Measurements from ENCODE around the gene ZNF264.
"Not testable (repeated sequence)": the region's sequence is repeated elsewhere in the genome, so short reads cannot be mapped to it uniquely, and the experiment has no call there.

The ZNF264 gene

GRCh38 chr19:57191141-57192076, at the start of gene ZNF264:
Gene ZNF264 (plus strand): TSS chr19:57191500. CDS start chr19:57191914, 414 bp downstream.
- DNase-seq (ENCODE audit: low read depth in 2 of 2), result peak; percentile 79 to 87

DNA sequence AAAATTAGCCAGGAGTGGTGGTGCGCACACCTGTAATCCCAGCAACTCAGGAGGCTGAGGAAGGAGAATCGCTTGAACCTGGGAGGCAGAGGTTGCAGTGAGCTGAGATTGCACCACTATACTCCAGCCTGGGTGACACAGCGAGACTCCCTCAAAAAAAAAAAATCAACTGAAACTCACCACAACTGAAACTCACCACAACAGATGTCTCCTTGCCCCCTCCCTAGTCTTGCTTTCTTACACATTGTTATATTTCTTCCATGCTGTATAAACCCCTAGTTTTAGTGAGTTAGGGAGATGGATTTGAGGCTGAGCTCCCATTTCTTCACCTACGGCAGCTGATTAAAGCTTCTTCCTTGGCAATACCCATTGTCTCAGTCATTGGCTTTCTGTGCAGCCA, 49.6 kb upstream of the ZNF264 start:
- DNase-seq (ENCODE audit: low read depth in 2 of 2), result no peak

GRCh38 chr19:57152921-57153320, 38.4 kb upstream of the ZNF264 start:
- DNase-seq (ENCODE audit: low read depth in 2 of 2), result no peak

DNA sequence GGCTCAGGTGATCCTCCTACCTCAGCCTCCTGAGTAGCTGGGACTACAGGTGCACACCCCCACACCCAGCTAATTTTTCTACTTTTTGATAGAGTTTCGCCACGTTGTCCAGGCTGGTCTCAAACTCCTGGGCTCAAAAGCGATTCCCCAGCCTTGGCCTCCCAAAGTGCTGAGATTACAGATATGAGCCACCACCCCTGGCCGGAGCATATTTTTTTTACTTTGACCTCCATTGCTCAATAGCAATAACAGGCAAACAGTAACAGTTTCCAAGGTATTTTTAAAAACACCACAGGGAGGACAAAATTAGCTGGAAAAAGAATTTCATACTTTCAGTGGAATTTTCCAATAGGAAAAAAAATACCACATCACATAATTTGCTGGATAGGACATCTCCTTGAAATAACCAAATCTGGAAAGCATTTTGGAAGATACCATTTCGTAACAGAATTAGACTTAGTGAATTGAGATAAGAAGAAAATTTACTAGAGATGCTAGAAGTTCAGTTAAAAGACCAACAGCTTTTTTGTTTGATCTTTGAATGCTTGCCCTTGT, 29.2 kb upstream of the ZNF264 start:
- no peak for DNase-seq (ENCODE audit: low read depth in 2 of 2)

- DNase-seq (ENCODE audit: low read depth in 2 of 2), result no peak
These were observed 25.5 kb upstream of the ZNF264 start for GRCh38 chr19:57165846-57166245.

GRCh38 chr19:57167385-57167784, 23.9 kb upstream of the ZNF264 start, which contains the start of gene DUXA:
Gene DUXA (minus strand): TSS chr19:57167485. CDS start chr19:57167443, 42 bp downstream.
- DNase-seq (ENCODE audit: low read depth in 2 of 2), result no peak

DNA sequence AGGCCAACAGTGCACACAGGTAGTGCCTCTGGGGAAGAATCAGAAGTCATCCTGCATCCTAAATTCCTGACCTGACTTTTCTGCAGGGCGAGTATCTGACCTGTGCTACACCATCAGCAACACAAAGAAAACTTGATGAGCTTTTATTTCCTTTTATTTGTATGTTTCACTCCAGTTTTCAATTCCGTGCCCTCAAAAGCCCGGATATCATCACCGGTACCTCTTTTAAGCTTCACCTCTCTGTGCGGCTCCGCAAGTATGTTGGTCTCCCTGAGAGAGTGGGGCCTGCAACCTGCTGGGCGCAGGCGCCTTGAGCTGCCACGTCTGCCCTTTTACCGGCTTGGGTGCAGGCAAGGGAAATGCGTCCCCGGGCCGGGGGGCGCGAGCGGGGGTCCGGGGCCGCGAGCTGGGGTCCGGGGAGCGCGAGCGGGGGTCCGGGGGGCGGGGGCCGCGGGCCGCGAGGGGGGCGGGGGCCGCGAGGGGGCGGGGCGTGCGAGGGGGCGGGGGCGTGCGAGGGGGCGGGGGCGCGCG, 19.7 kb upstream of the ZNF264 start:
- no peak for DNase-seq (ENCODE audit: low read depth in 2 of 2)

DNA sequence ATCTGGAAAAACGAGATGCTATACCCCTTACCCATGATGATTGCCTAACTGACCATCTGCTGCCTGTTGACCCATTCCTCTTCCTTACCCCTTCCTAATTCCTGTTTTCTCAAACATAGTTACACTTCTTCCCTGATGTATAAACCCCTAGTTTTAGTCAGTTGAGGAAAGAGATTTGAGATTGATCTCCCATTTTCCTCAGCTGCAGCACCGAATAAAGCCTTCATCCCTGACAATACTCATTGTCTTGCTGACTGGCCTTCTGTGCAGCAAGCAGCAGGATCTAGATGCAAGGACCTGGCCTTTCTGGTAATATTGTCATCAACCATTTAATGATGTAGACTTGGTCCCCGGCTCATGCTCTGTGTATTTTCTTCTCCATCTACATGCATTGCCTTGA, 999 bp upstream of the ZNF264 start:
- DNase-seq (ENCODE audit: low read depth in 2 of 2), result no peak

DNA sequence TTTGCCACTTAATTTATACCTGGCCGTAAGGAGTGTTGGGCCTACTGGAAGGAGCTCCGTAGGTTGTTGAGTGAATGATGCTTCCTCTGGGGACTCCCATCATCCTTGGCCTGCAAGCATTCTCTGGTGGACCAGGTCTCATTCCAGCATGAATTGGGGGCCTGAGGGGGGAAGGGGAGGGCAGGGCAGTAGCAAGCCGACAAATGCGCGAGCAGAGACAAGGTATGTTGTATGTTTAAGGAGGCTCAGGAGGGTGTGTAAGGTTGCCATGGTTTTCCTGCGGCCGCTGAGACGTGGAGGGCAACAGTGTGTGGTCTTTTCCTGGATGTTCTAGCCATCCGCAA, 749 bp downstream of the ZNF264 start:
- DNase-seq (ENCODE audit: low read depth in 2 of 2), result no peak

DNA sequence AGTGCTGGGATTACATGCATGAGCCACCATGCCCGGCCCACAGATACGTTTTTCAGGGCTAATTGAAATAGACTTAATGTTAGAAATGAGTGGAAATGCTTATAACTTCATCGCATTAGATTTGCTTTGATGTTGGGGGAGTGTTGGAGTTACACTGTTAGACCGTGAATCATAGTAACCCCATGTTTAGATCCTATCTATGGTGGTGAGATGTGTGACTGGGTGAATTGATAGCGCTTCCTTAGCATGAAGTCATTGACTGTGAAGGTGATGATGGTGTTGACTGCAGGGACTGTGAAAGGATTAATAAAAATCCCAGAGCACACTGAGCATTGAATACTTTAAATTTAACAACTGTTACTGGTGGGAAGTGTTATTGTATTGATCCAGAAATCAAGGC, 1.7 kb downstream of the ZNF264 start:
- no peak for DNase-seq (ENCODE audit: low read depth in 2 of 2)

DNA sequence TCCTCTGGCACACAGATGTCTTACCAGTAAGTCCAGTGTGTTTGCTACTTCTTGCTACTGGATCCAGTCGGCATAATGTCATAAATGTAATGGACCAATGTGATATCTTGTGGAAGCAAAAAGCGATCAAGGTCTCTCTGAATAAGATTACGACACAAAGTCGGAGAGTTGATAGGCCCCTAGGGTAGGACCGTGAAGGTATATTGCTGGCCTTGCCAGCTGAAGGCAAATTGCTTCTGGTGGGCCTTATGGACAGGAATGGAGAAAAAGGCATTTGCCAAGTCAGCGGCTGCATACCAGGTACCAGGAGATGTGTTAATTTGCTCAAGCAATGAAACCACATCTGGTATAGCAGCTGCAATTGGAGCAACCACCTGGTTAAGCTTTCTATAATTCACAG, 6.6 kb downstream of the ZNF264 start:
- DNase-seq (ENCODE audit: low read depth in 2 of 2), result not testable (repeated sequence)

GRCh38 chr19:57202160-57202559, 10.9 kb downstream of the ZNF264 start:
- no peak for DNase-seq (ENCODE audit: low read depth in 2 of 2)

DNA sequence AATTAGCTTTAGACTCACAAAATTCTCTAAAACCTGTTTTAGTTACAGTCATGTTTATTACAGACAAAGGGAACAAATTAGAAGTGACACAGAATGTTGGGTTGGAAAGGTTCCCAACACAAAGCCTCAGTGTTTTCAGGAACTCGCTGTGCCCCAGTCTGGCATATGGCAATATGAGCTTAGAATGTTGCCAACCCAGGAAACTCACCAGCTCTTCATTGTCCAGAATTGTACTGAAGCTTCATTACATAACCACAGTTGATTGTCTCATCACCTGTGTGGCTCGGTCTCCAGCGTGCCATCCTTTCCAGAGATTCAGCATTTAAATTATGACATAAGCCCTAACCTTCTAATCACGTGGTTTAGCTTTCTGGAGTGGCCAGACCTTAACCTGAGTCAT, 19.1 kb downstream of the ZNF264 start:
- no peak for DNase-seq (ENCODE audit: low read depth in 2 of 2)

GRCh38 chr19:57212109-57212508, 20.8 kb downstream of the ZNF264 start:
- DNase-seq (ENCODE audit: low read depth in 2 of 2), result no peak

DNA sequence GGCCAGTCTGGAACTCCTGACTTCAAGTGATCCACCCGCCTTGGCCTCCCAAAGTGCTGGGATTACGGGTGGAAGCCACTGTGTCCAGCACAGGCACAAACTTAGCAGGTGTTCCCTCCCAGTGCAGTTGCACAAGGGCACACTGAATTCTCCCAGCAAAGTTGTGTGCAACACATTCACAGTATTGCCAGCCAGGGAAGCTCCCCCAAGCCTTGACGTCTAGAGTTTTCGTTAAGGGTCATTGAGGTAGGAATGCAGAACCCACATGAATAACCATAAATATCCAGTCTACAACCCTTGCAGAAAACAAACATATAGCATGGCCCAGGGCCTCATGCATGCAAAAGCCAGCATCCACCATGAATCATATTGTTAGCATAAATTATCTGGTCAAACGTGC, 36.2 kb downstream of the ZNF264 start:
- no peak for DNase-seq (ENCODE audit: low read depth in 2 of 2)

GRCh38 chr19:57231686-57232085, 40.4 kb downstream of the ZNF264 start:
- no peak for DNase-seq (ENCODE audit: low read depth in 2 of 2)

- DNase-seq (ENCODE audit: low read depth in 2 of 2), result no peak
These were observed 41.9 kb downstream of the ZNF264 start for GRCh38 chr19:57233207-57233606.

DNA sequence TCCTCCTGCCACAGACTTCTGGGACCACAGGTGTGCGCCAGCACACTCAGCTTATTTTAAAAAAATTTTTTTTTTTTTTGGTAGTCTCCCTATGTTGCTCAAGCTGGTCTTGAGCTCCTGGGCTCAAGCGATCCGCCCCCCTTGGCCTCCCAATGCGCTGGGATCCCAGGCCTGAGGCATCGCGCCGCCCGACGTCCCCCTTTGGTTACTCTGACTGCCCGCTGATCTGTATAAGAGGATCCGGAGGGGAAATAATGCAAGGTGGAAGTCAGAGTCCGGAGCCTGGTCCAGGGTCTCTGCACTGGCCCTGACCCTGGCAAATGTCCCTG, 48.6 kb downstream of the ZNF264 start:
- DNase-seq (ENCODE audit: low read depth in 2 of 2), result no peak

DNA sequence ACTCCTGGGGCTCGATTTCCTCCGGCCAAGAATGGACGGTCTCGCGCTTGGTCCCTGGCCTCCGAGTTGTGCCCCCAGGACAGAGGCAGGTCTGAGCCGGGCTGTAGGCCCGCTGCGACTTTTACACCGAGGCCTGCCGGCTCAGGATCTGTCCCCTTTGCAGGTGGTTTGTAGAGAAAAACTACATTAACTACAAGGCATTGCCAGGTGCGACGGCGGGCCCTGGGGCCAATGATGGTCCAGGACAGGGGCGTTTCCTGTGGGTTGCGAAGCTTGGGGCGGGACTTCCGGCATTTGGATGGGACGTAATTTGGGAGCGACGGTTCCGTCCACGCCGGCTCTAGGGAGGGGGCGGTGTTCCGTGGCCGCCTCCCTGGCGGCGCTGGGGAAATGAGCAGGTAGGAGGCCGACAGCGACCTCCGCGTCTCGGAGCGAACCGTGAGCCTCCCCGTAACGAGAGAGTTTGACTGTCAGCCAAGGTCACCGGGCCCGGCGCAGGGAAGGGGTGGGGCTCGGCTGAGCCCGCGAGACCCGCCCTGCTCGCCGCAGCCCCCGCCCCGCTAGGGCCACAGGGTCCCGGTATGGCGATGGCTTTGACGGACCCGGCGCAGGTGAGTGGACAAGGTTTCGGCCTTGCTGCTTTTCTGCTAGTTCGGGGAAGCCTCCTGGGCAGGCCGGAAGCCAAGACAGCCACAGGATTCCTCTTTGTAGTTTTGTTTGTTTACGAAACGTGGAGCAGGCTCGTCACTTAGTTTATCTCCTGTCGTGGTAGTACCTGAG, 49.2 kb downstream of the ZNF264 start, which contains the start of gene ZNF805:
Gene ZNF805 (plus strand): TSS at position 322 of the 780 bp plus-strand sequence. CDS start 260 bp downstream, at position 582.
- DNase-seq (ENCODE audit: low read depth in 2 of 2), result peak; percentile 91 to 92

- DNase-seq (ENCODE audit: low read depth in 2 of 2), result no peak
These were observed 49.9 kb downstream of the ZNF264 start for GRCh38 chr19:57241176-57241575.

- no peak for DNase-seq (ENCODE audit: low read depth in 2 of 2)
These were observed 51.5 kb downstream of the ZNF264 start for GRCh38 chr19:57242821-57243220.

GRCh38 chr19:57244513-57244912, 53.2 kb downstream of the ZNF264 start:
- DNase-seq (ENCODE audit: low read depth in 2 of 2), result no peak

Measured in stimulated activated CD4-positive, alpha-beta T cell treated with anti-CD3 and anti-CD28 coated beads, Interleukin-12 subunit alpha, Interleukin-12 subunit beta, amount 100 ng/mL, for 24 hours (primary cell).